DOHH2 (cell line): ENCODE measurements around the gene STN1.

Source experiments
- CTCF ChIP-seq: fragments of 200-600 bp; sonication (generic); IDR thresholded peaks from one replicate; pipeline ENCODE4 v1.5.1; 2014; ENCODE audit warnings: antibody characterized with exemption, mild to moderate bottlenecking, low read depth, low read length; ENCODE audit not compliant: poor library complexity, severe bottlenecking
- EZH2phosphoT487 ChIP-seq: fragments of 200-600 bp; sonication (generic); IDR thresholded peaks from 2 replicates; pipeline ENCODE4 v1.6.1; 2017; ENCODE audit warnings: borderline replicate concordance, mild to moderate bottlenecking, antibody characterized with exemption, low read length, moderate library complexity, mixed read lengths

GRCh38 chr10:103854265-103854685 is 63.7 kb downstream of the STN1 start:
- no peak for TF ChIP-seq CTCF
- no peak for TF ChIP-seq EZH2phosphoT487
